H1 (cell line): ENCODE results near the gene CDH20. TPM values are rescaled to one million over a fixed set of nuclear protein-coding genes. Genes with fewer than 3 reads are reported as not detected.

Experiments used
- CTCF ChIA-PET: fragments of 300-600 bp; sonication (Branson Sonifier 250); formaldehyde crosslinking; loops from one replicate; lab custom pipeline; 2021; ENCODE audit not compliant: partially characterized antibody; lab: Charles Lee
- POLR2A ChIA-PET: fragments of 300-600 bp; sonication (Branson Sonifier 250); formaldehyde crosslinking; loops from one replicate; lab custom pipeline; 2021; ENCODE audit warnings: inconsistent platforms; ENCODE audit not compliant: partially characterized antibody; lab: Charles Lee
- DNase-seq, 2 experiments: peaks; one replicate each; pipeline versions ENCODE4 v3.0.0 to v3.0.0-alpha.2; 2010 to 2022; ENCODE audit warnings: low spot score in 2 of 2, low read depth in 1 of 2, mixed read lengths in 1 of 2
- FAIRE-seq: peaks from 2 replicates; lab custom pipeline; 2011; peaks lifted over from hg19 to GRCh38; lab: Jason Lieb, UNC
- H2AFZ ChIP-seq: 2 replicates; pipeline ENCODE4 v1.8.1; 2012; ENCODE audit warnings: low read length, inconsistent platforms
- H2AK5ac ChIP-seq: 2 replicates; pipeline ENCODE4 v1.6.1; 2013; ENCODE audit warnings: low read depth, low read length
- H2BK120ac ChIP-seq: replicated peaks from 2 replicates; pipeline ENCODE3; 2013; ENCODE audit warnings: low read depth, low read length, inconsistent platforms
- H2BK12ac ChIP-seq: 2 replicates; pipeline ENCODE4 v1.6.1; 2013; ENCODE audit warnings: low read depth, low read length
- H2BK15ac ChIP-seq: 2 replicates; pipeline ENCODE4 v1.6.1; 2013; ENCODE audit warnings: low read length
- H2BK20ac ChIP-seq: 2 replicates; pipeline ENCODE4 v1.6.1; 2013; ENCODE audit warnings: low read length
- H2BK5ac ChIP-seq: 2 replicates; pipeline ENCODE4 v1.6.1; 2013; ENCODE audit warnings: low read depth, low read length
- H3K14ac ChIP-seq: 2 replicates; pipeline ENCODE4 v1.6.1; 2013; ENCODE audit warnings: inconsistent platforms; ENCODE audit not compliant: insufficient read length
- H3K18ac ChIP-seq: 2 replicates; pipeline ENCODE4 v1.6.1; 2013; ENCODE audit warnings: low read length; ENCODE audit errors: extremely low read depth
- H3K23ac ChIP-seq: 2 replicates; pipeline ENCODE4 v1.6.1; 2013; ENCODE audit warnings: inconsistent platforms; ENCODE audit not compliant: insufficient read length
- H3K23me2 ChIP-seq: 2 replicates; pipeline ENCODE4 v1.6.1; 2013; ENCODE audit warnings: low read depth, low read length
- H3K27ac ChIP-seq: 2 replicates; pipeline ENCODE4 v1.6.1; 2011; ENCODE audit warnings: low read depth, low read length, inconsistent platforms
- H3K27me3 ChIP-seq, 4 experiments: replicated peaks in 1 of 4; 1 replicate in 1 of 4; 2 replicates in 3 of 4; pipeline versions ENCODE4 v1.6.1 to v1.8.1; 2011 to 2013; ENCODE audit warnings: low read length in 3 of 4, mild to moderate bottlenecking in 3 of 4, inconsistent platforms in 2 of 4, mixed read lengths in 2 of 4, moderate library complexity in 1 of 4; ENCODE audit not compliant: control insufficient read depth in 3 of 4, insufficient read depth in 3 of 4; ENCODE audit errors: extremely low read depth in 1 of 4
- H3K36me3 ChIP-seq, 4 experiments: 2 replicates each; pipeline versions ENCODE4 v1.6.1 to v1.8.1; 2011 to 2013; ENCODE audit warnings: mild to moderate bottlenecking in 4 of 4, low read length in 3 of 4, moderate library complexity in 2 of 4, control low read depth in 1 of 4, inconsistent platforms in 1 of 4; ENCODE audit not compliant: insufficient read depth in 4 of 4, control insufficient read depth in 2 of 4
- H3K4ac ChIP-seq: replicated peaks from 2 replicates; pipeline ENCODE3; 2013; ENCODE audit warnings: low read length, low read depth, mixed read lengths, inconsistent platforms; ENCODE audit not compliant: insufficient read length
- H3K4me1 ChIP-seq, 4 experiments: replicated peaks in 1 of 4; 1 replicate in 1 of 4; 2 replicates in 3 of 4; pipeline versions ENCODE4 v1.6.1 to v1.8.1; 2011 to 2013; ENCODE audit warnings: low read length in 3 of 4, inconsistent platforms in 2 of 4, mixed read lengths in 1 of 4; ENCODE audit not compliant: insufficient read depth in 4 of 4, control insufficient read depth in 3 of 4
- H3K4me2 ChIP-seq, 2 experiments: 2 replicates each; pipeline versions ENCODE4 v1.6.1 to v1.8.1; 2011 to 2013; ENCODE audit warnings: low read depth in 2 of 2, low read length in 2 of 2, control low read depth in 1 of 2, inconsistent platforms in 1 of 2, mild to moderate bottlenecking in 1 of 2; ENCODE audit not compliant: insufficient read depth in 1 of 2
- H3K4me3 ChIP-seq, 4 experiments: fragments of 200-600, 300-600 bp in 1 of 4; sonication (generic), shearing (Covaris generic), sonication (Bioruptor Twin) in 1 of 4; 2 replicates each; pipeline versions ENCODE4 v1.5.1 to v1.8.1; 2011 to 2016; ENCODE audit warnings: low read length in 4 of 4, low read depth in 3 of 4, control low read depth in 2 of 4, inconsistent platforms in 2 of 4, mild to moderate bottlenecking in 2 of 4, mixed read lengths in 1 of 4, moderate library complexity in 1 of 4; ENCODE audit not compliant: insufficient read depth in 2 of 4; ENCODE audit errors: extremely low read depth in 1 of 4
- H3K56ac ChIP-seq: replicated peaks from 2 replicates; pipeline ENCODE3; 2013; ENCODE audit warnings: low read depth, mild to moderate bottlenecking, mixed read lengths, low read length, inconsistent platforms; ENCODE audit not compliant: insufficient read length
- H3K79me1 ChIP-seq: 2 replicates; pipeline ENCODE4 v1.6.1; 2013; ENCODE audit warnings: low read depth, low read length, control low read depth
- H3K79me2 ChIP-seq, 2 experiments: 2 replicates each; pipeline versions ENCODE4 v1.6.1 to v1.8.1; 2012 to 2013; ENCODE audit warnings: low read length in 2 of 2, mild to moderate bottlenecking in 2 of 2, inconsistent platforms in 1 of 2; ENCODE audit not compliant: insufficient read depth in 2 of 2, control insufficient read depth in 1 of 2
- H3K9ac ChIP-seq, 4 experiments: replicated peaks in 1 of 4; 1 replicate in 1 of 4; 2 replicates in 3 of 4; pipeline versions ENCODE4 v1.6.1 to v1.8.1; 2011 to 2013; ENCODE audit warnings: low read depth in 3 of 4, low read length in 3 of 4, control low read depth in 2 of 4, mild to moderate bottlenecking in 2 of 4, moderate library complexity in 2 of 4, inconsistent platforms in 1 of 4; ENCODE audit errors: extremely low read depth in 1 of 4
- H3K9me3 ChIP-seq, 2 experiments: 2 replicates each; pipeline versions ENCODE4 v1.6.1 to v1.8.1; 2012 to 2013; ENCODE audit warnings: mild to moderate bottlenecking in 2 of 2, moderate library complexity in 2 of 2, control low read depth in 1 of 2, inconsistent platforms in 1 of 2, low read depth in 1 of 2, low read length in 1 of 2, mixed read lengths in 1 of 2; ENCODE audit not compliant: insufficient read depth in 2 of 2
- H4K20me1 ChIP-seq, 2 experiments: replicated peaks in 1 of 2; 2 replicates each; pipeline versions ENCODE3 to v1.8.1; 2011 to 2013; ENCODE audit warnings: inconsistent platforms in 2 of 2, low read length in 2 of 2, mild to moderate bottlenecking in 1 of 2; ENCODE audit not compliant: insufficient read depth in 2 of 2, control insufficient read depth in 1 of 2
- H4K5ac ChIP-seq: 2 replicates; pipeline ENCODE4 v1.6.1; 2013; ENCODE audit warnings: low read length, low read depth, mixed read lengths, inconsistent platforms; ENCODE audit not compliant: insufficient read length
- H4K8ac ChIP-seq: 2 replicates; pipeline ENCODE4 v1.8.0; 2013; ENCODE audit warnings: mild to moderate bottlenecking, moderate library complexity, low read length, inconsistent platforms; ENCODE audit not compliant: insufficient read depth; ENCODE audit errors: extremely low read depth
- H4K91ac ChIP-seq: replicated peaks from 2 replicates; pipeline ENCODE3; 2013; ENCODE audit warnings: low read length, mixed read lengths, inconsistent platforms; ENCODE audit not compliant: insufficient read length
- CTBP2 ChIP-seq: IDR thresholded peaks from 2 replicates; pipeline ENCODE4 v1.7.0; 2011; ENCODE audit warnings: borderline replicate concordance, mild to moderate bottlenecking, moderate library complexity, mixed read lengths, low read length; ENCODE audit not compliant: insufficient read depth, insufficient read length
- GTF2F1 ChIP-seq: IDR thresholded peaks from 2 replicates; pipeline ENCODE4 v1.6.1; 2012; ENCODE audit warnings: low read depth, low read length, improper control_type of control experiment, borderline replicate concordance
- SAP30 ChIP-seq: fragments of 300-600 bp; sonication (generic); IDR thresholded peaks from 2 replicates; pipeline ENCODE4 v1.7.1; 2012; ENCODE audit warnings: low read length, moderate library complexity, mild to moderate bottlenecking, inconsistent platforms; ENCODE audit not compliant: insufficient read depth, insufficient replicate concordance
- SP2 ChIP-seq: IDR thresholded peaks from 2 replicates; pipeline ENCODE4 v1.6.1; 2012; ENCODE audit warnings: mild to moderate bottlenecking, low read length, inconsistent platforms
- TAF1 ChIP-seq: IDR thresholded peaks from 2 replicates; pipeline ENCODE4 v1.6.1; 2011; ENCODE audit warnings: mild to moderate bottlenecking, low read depth, low read length
- TAF7 ChIP-seq: optimal IDR thresholded peaks from 2 replicates; pipeline ENCODE3; 2011; ENCODE audit warnings: low read depth, mild to moderate bottlenecking, inconsistent platforms, low read length, moderate library complexity, borderline replicate concordance
- TCF12 ChIP-seq: IDR thresholded peaks from 2 replicates; pipeline ENCODE4 v1.6.1; 2011; ENCODE audit warnings: low read depth, mild to moderate bottlenecking, low read length
- TEAD4 ChIP-seq: IDR thresholded peaks from 2 replicates; pipeline ENCODE4 v1.6.1; 2012; ENCODE audit warnings: low read depth, low read length, inconsistent platforms, mixed read lengths
- WGBS, 2 experiments: shearing (Covaris generic) in 1 of 2; methylation state at CpG; one replicate each; pipeline versions ENCODE4 v1.1.6 to v1.1.7; 2013 to 2015; ENCODE audit warnings: low lambda C conversion rate in 2 of 2, mixed read lengths in 2 of 2, inconsistent platforms in 1 of 2, low coverage in 1 of 2, missing lambda C conversion rate in 1 of 2; ENCODE audit not compliant: insufficient replicate concordance in 2 of 2, insufficient coverage in 1 of 2, insufficient read length in 1 of 2; ENCODE audit errors: extremely low coverage in 1 of 2, missing lambda C conversion rate in 1 of 2; 5-methylcytosine and 5-hydroxymethylcytosine counted together
- polyA plus RNA-seq, 7 experiments: library from polyadenylated mRNA; depleted of rRNA in 3 of 7; stranded (reverse) in 5 of 7; unstranded in 2 of 7; fragments of >200 nt in 5 of 7; fragments of 200-250 nt in 2 of 7; gene quantifications; 1 replicate in 5 of 7; 2 replicates in 1 of 7; 4 replicates in 1 of 7; pipeline versions ENCODE4 v1.2.1 to v1.2.3, GENCODE V29; 2011 to 2013; ENCODE audit warnings: missing spikeins in 2 of 7, mixed read lengths in 2 of 7
- total RNA-seq: library from RNA; stranded (reverse); fragmentation: NEBNext Ultra II Directional; extraction: Animal tissue kit (Norgen Biotek cat#: 25700); gene quantifications from 2 replicates; pipeline ENCODE4 v1.2.1, GENCODE V29; 2021

The CDH20 gene
- total and polyA plus RNA-seq, 2 of the 8 experiments (the other 6 are each of a cell fraction or from before 2014, with no cell fraction given): 0.07 to 0.12 TPM

DNA sequence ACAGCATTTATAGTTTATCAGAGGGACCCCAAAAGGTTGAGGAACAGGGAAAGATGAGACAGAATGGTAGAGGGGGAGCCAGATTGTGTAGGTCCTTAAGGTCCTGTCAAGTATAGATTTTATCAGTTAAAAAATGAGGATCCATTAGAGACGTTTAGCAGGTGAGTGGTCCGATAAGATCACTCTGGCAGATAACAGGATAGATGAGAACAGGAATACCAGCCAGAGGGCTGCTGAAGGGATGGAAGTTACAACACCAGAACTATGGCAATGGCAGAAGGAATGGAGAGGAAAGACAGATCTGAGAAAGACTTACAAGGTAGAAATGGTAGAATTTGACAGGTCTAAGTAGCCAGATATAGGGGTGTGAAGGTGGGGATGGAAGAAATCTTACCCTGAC, 141.7 kb downstream of the CDH20 start:
- Histone ChIP-seq H4K5ac (no peak overlapping the region), H3K79me1 (no peaks in the 10 kb centered on the region), H3K4me2 (no peak overlapping the region), H2BK20ac (no peak overlapping the region), H2BK12ac (no peak overlapping the region), H3K23me2 (no peaks in the 10 kb centered on the region), H2BK15ac (no peak overlapping the region), H2BK120ac (no peak overlapping the region), H3K36me3 (no peaks in the 10 kb centered on the region), H3K14ac (no peak overlapping the region), H4K91ac (no peak overlapping the region), H2AFZ (no peak overlapping the region), H3K9ac (no peak overlapping the region), H3K18ac (no peak overlapping the region), H3K27ac (no peak overlapping the region), H3K27me3 (0 out of 7 replicates have a peak, but pooled peaks cover 0 to 3% (median 0%) of the 10 kb centered on the region in 4 experiments), H4K8ac (no peak overlapping the region), H3K4me1 (peaks cover 0 to 6% (median 0%) of the 10 kb centered on the region in 4 experiments; a peak in 1 of 7 replicates), H3K79me2 (no peaks in the 10 kb centered on the region), H3K9me3 (no peaks in the 10 kb centered on the region), H3K4me3 (no peak overlapping the region), H4K20me1 (no peaks in the 10 kb centered on the region), H3K56ac (no peak overlapping the region), H3K23ac (no peak overlapping the region), H3K4ac (no peak overlapping the region), H2BK5ac (no peak overlapping the region), H2AK5ac (no peak overlapping the region)
- POLR2A ChIA-PET: no interaction called here
- CTCF ChIA-PET: no interaction called here
- DNase-seq (no peak), FAIRE-seq (no peak)
- TF ChIP-seq SP2: no peak
- no peak for TF ChIP-seq SAP30
- no peak for TF ChIP-seq CTBP2
- no peak for TF ChIP-seq TEAD4
- no peak for TF ChIP-seq TAF7
- TF ChIP-seq TAF1: no peak
- TF ChIP-seq GTF2F1: no peak
- no peak for TF ChIP-seq TCF12
- 96% methylated on average over 2 of the region's 2 CpGs; no CpG with 5 or more reads in 1 of the 2 experiments for WGBS, 2 experiments
